ENCODE data around the gene NSUN2.

NSUN2 gene

DNA sequence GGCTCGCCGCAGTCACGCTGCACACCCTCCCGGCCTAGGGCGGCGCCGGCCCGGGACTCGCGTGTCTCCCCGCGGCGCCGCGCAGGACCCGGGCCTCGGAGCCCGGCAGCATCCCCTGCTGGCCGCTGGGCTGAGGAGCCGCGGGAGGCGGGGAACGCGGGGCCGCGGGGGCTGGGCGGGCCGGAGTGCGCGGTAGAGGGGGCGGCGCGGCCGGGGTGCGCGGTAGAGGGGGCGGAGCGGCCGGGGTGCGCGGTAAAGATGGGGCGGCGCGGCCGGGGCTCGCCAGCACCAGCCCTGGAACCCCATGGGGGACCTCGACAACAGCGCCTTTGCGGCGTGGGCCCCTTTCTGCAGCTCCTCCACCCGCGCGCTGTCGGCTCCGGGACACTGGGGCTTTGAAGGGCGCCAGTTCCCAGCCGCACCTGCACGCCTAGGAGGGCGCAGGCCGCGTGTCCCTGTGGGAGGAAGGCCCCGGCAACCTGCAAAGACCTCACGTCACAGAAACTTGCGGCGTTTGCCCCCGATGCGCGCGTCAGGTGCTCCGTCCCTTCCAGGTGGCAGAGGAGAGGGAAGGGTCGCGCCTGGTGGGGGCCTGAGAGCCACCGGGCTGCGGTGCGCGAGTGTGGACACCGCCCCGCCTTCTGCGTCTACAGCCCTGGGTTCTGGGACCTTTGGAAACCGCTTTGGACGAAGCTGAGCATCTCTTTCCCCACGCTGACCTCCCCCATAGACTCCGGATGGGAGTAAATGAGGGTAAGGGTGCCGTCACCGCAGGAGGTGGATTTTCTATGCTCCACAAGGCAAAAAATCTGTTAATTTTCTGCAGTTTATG, 49.6 kb downstream of the NSUN2 start:
- Histone ChIP-seq H3K27me3 (peaks cover 3% of the 10 kb centered on the region; the same call in 1 of the 2 replicates), H3K36me3 (no peaks in the 10 kb centered on the region), H3K4me3 (ENCODE audit: low read depth, low read length) (peak overlapping the region; percentile 38), H3K4me1 (no peaks in the 10 kb centered on the region), H3K9me3 (no peaks in the 10 kb centered on the region)
- TF ChIP-seq, protein P1, sequence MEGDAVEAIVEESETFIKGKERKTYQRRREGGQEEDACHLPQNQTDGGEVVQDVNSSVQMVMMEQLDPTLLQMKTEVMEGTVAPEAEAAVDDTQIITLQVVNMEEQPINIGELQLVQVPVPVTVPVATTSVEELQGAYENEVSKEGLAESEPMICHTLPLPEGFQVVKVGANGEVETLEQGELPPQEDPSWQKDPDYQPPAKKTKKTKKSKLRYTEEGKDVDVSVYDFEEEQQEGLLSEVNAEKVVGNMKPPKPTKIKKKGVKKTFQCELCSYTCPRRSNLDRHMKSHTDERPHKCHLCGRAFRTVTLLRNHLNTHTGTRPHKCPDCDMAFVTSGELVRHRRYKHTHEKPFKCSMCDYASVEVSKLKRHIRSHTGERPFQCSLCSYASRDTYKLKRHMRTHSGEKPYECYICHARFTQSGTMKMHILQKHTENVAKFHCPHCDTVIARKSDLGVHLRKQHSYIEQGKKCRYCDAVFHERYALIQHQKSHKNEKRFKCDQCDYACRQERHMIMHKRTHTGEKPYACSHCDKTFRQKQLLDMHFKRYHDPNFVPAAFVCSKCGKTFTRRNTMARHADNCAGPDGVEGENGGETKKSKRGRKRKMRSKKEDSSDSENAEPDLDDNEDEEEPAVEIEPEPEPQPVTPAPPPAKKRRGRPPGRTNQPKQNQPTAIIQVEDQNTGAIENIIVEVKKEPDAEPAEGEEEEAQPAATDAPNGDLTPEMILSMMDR (IDR thresholded peaks at IDR 0.05; ENCODE audit: low read depth, low read length) = no peak; the same call in 1 of the 2 replicates
- peak; percentile 60 for DNase-seq

DNA sequence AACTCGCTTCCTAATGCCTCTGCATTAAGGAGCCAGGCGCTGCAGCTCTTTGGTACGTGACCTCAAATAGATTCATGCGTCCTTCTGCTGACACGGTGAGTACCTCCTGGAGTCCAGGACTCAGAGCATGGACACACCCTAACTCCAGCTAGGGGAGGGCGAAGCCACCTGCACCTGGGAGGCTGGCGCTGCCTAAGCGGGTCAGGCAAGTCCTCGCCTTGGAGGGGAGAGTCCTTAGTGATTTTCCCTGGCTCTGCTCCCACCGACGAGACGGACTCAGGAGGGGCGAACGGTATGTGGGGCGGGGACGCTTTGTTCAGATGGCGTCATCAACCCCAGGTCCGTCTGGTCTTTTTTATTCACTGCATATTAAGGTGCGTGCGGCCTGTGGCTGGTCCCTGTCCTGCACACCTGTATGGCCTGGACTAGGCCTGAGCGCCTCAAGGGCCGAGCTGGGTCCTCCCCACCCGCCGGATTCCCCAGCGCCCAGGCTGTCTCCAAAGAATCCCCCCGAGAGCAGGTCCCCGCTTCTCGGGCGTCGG, 50.3 kb downstream of the NSUN2 start:
- no peaks in the 10 kb centered on the region for H3K9me3 ChIP-seq
- peak overlapping the region; percentile 19; the same call in 1 of the 2 replicates for H3K4me3 ChIP-seq (ENCODE audit: low read depth, low read length)
- TF ChIP-seq, protein P1 (IDR thresholded peaks at IDR 0.05; ENCODE audit: low read depth, low read length) = no peak
- no peaks in the 10 kb centered on the region for H3K4me1 ChIP-seq
- H3K36me3 ChIP-seq = no peaks in the 10 kb centered on the region
- no peak for DNase-seq
- H3K27me3 ChIP-seq = peaks cover 3% of the 10 kb centered on the region; the same call in 1 of the 2 replicates

DNA sequence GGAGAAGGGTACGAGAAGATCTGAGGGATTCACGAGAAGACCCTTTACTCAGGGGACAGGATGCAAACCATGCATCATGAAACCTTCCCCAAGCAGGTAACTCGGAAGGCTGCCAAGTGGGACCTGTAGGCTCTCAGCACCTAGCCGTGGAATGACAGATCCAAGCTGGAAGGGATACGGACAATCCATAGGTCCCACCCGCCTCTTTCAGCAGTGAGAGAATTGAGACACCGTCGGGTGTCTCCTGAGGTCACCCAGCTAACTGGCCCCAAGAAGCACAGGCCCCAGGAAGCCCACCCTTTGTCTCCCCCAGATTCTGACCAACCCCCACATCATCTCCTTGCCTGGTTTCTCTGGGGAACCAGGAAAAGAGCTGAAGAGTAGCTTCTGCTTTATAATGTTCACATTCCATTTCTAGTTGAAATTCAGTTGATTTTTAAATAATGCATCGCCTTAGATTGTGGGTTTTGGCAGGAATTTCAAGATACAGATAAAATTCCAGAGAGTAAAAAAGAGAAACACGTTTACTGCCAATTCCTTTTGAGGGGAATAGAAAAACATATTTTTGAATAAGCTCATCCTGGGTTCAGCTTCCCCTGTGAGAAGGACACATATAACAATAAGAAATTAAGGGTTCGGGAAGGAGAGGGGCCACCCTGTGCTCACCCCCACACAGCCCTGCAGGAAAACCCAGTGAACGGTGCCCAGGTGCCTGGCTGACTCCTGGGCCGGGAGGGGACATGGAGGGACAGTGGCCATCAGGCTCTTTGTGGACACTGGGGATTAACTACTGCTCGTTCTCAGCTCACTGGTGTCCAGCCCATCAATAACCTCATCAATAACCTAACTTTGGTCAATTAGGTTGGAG, 51.1 kb downstream of the NSUN2 start:
- Histone ChIP-seq H3K27me3 (peaks cover 3% of the 10 kb centered on the region; the same call in 1 of the 2 replicates), H3K36me3 (no peaks in the 10 kb centered on the region), H3K4me3 (ENCODE audit: low read depth, low read length) (no peak overlapping the region), H3K4me1 (no peaks in the 10 kb centered on the region; the same call in 1 of the 2 replicates), H3K9me3 (no peaks in the 10 kb centered on the region)
- no peak for DNase-seq
- TF ChIP-seq, protein P1 (IDR thresholded peaks at IDR 0.05; ENCODE audit: low read depth, low read length) = no peak

DNA sequence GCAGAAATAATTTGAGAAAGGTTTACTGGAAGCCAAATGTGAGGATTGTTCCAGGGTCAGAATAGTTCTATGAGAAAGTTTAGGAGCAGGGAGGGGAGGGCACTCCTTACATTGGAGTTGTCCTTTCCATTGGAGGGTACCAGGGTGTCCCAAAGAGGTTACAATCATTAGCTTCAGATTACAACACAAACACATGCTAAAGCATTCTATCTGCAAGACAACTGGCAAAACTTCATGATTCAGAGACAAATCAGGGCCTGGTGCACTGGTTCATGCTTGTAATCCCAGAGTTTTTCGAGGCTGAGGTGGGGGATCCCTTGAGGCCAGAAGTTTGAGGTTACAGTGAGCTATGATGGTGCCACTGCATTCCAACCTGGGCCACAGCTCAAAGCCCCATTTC, 51.8 kb downstream of the NSUN2 start:
- no peak for DNase-seq
- Histone ChIP-seq H3K9me3 (no peaks in the 10 kb centered on the region), H3K27me3 (peaks cover 3% of the 10 kb centered on the region; the same call in 1 of the 2 replicates), H3K4me3 (ENCODE audit: low read depth, low read length) (no peak overlapping the region), H3K36me3 (no peaks in the 10 kb centered on the region), H3K4me1 (no peaks in the 10 kb centered on the region; the same call in 1 of the 2 replicates)
- TF ChIP-seq, protein P1 (IDR thresholded peaks at IDR 0.05; ENCODE audit: low read depth, low read length) = no peak

DNA sequence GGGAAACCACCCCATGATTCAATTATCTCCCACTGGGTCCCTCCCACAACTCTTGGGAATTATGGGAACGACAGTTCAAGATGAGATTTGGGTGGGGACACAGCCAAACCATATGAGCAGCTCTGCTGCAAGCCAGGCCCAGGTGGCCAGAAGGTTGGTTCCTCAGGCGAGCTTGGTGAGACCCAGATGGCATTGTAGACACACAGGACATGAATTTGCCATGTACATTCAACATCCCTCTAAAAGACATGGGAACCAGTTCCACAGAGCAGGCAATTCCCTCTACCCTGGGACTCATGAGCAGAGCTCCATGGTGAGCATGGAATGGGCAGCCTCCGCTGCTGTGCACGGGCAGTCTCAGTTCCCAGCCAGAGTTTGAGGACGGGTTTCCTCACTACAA, 53.3 kb downstream of the NSUN2 start:
- Histone ChIP-seq H3K36me3 (no peaks in the 10 kb centered on the region), H3K9me3 (no peaks in the 10 kb centered on the region), H3K4me1 (no peaks in the 10 kb centered on the region; the same call in 1 of the 2 replicates), H3K4me3 (ENCODE audit: low read depth, low read length) (no peak overlapping the region), H3K27me3 (peaks cover 3% of the 10 kb centered on the region; the same call in 1 of the 2 replicates)
- DNase-seq = no peak
- TF ChIP-seq, protein P1 (IDR thresholded peaks at IDR 0.05; ENCODE audit: low read depth, low read length) = no peak

All from BE2C (cell line).